HEK293 (cell line): ENCODE measurements around the gene PCDH8.

Experiments used
- CTCF ChIA-PET: fragments of 350-600 bp; formaldehyde crosslinking; extraction: SDS; loops from one replicate; lab custom pipeline; 2021; ENCODE audit warnings: antibody characterized with exemption; lab: Yijun Ruan, JAX
- POLR2A ChIA-PET: fragments of 300-600 bp; formaldehyde crosslinking; extraction: SDS; loops from one replicate; lab custom pipeline; 2020; ENCODE audit warnings: antibody characterized with exemption, inconsistent platforms; lab: Yijun Ruan, JAX
- H3K27ac ChIP-seq: fragments of 200-500 bp; sonication (Bioruptor generic); 2 replicates; pipeline ENCODE4 v1.5.1; 2014; ENCODE audit warnings: low read depth, low read length, control low read depth, inconsistent platforms; ENCODE audit errors: extremely low read depth
- H3K36me3 ChIP-seq, 2 experiments: fragments of 200-500 bp in 1 of 2; sonication (Bioruptor generic) in 1 of 2; 1 replicate in 1 of 2; 2 replicates in 1 of 2; pipeline ENCODE4 v1.5.1; 2014 to 2017; ENCODE audit warnings: inconsistent platforms in 2 of 2, low read length in 2 of 2; ENCODE audit not compliant: control insufficient read depth in 2 of 2, insufficient read depth in 1 of 2
- H3K4me1 ChIP-seq: fragments of 200-500 bp; sonication (Bioruptor generic); 2 replicates; pipeline ENCODE4 v1.5.1; 2014; ENCODE audit warnings: mild to moderate bottlenecking, low read length, inconsistent platforms; ENCODE audit not compliant: control insufficient read depth, insufficient read depth
- H3K4me3 ChIP-seq: 2 replicates; pipeline ENCODE4 v1.5.1; 2011; ENCODE audit warnings: low read depth, mild to moderate bottlenecking, control low read depth, low read length, moderate library complexity
- H3K9me3 ChIP-seq: fragments of 200-500 bp; sonication (Bioruptor generic); 2 replicates; pipeline ENCODE4 v1.5.1; 2014; ENCODE audit warnings: low read depth, low read length, inconsistent platforms; ENCODE audit not compliant: control insufficient read depth, insufficient read depth
- EGR2 ChIP-seq: fragments of 450-650 bp; formaldehyde crosslinking; IDR thresholded peaks from 2 replicates; pipeline ENCODE4 v1.5.1; 2016; ENCODE audit warnings: low read depth, missing biosample characterization, missing genetic modification characterization
- GLI2 ChIP-seq: fragments of 450-650 bp; formaldehyde crosslinking; IDR thresholded peaks from 2 replicates; pipeline ENCODE4; 2017; ENCODE audit warnings: missing biosample characterization, missing genetic modification characterization, low read depth, borderline replicate concordance
- GLIS1 ChIP-seq: fragments of 450-650 bp; formaldehyde crosslinking; IDR thresholded peaks from 2 replicates; pipeline ENCODE4 v1.5.1; 2016; ENCODE audit warnings: missing biosample characterization, missing genetic modification characterization
- KLF7 ChIP-seq: fragments of 450-650 bp; formaldehyde crosslinking; IDR thresholded peaks from 2 replicates; pipeline ENCODE4 v1.5.1; 2016; ENCODE audit warnings: missing biosample characterization, missing genetic modification characterization, borderline replicate concordance
- KLF9 ChIP-seq: fragments of 450-650 bp; formaldehyde crosslinking; IDR thresholded peaks from 2 replicates; pipeline ENCODE4 v1.5.1; 2016; ENCODE audit warnings: missing biosample characterization, missing genetic modification characterization, low read depth
- REPIN1 ChIP-seq: fragments of 450-650 bp; formaldehyde crosslinking; IDR thresholded peaks from 2 replicates; pipeline ENCODE4 v1.5.1; 2017; ENCODE audit warnings: missing biosample characterization, missing genetic modification characterization, low read depth
- SCRT1 ChIP-seq: fragments of 450-650 bp; formaldehyde crosslinking; IDR thresholded peaks from 2 replicates; pipeline ENCODE4 v1.5.1; 2016; ENCODE audit warnings: missing biosample characterization, missing genetic modification characterization, borderline replicate concordance
- SP2 ChIP-seq: fragments of 450-650 bp; formaldehyde crosslinking; IDR thresholded peaks from 2 replicates; pipeline ENCODE4 v1.5.1; 2016; ENCODE audit warnings: missing biosample characterization, missing genetic modification characterization
- TRIM28 ChIP-seq: IDR thresholded peaks from 2 replicates; pipeline ENCODE4 v1.6.1; 2011; ENCODE audit warnings: low read length, control low read depth, borderline replicate concordance
- YY1 ChIP-seq: fragments of 450-650 bp; formaldehyde crosslinking; IDR thresholded peaks from 2 replicates; pipeline ENCODE4 v1.5.1; 2018; ENCODE audit warnings: missing biosample characterization, missing genetic modification characterization
- ZEB2 ChIP-seq: fragments of 450-650 bp; formaldehyde crosslinking; IDR thresholded peaks from 2 replicates; pipeline ENCODE4 v1.5.1; 2016; ENCODE audit warnings: missing biosample characterization, missing genetic modification characterization
- ZFHX2 ChIP-seq: fragments of 450-650 bp; formaldehyde crosslinking; conservative IDR thresholded peaks from 2 replicates; pipeline ENCODE4 v1.5.1; 2016; ENCODE audit warnings: missing biosample characterization, missing genetic modification characterization
- ZFP3 ChIP-seq: fragments of 450-650 bp; formaldehyde crosslinking; IDR thresholded peaks from 2 replicates; pipeline ENCODE4 v1.5.1; 2016; ENCODE audit warnings: low read depth, missing biosample characterization, missing genetic modification characterization
- ZIC2 ChIP-seq: fragments of 450-650 bp; formaldehyde crosslinking; IDR thresholded peaks from 2 replicates; pipeline ENCODE4 v1.5.1; 2016; ENCODE audit warnings: missing biosample characterization, missing genetic modification characterization
- ZNF114 ChIP-seq: fragments of 450-650 bp; formaldehyde crosslinking; IDR thresholded peaks from 2 replicates; pipeline ENCODE4 v1.5.0; 2017; ENCODE audit warnings: missing biosample characterization, missing genetic modification characterization
- ZNF132 ChIP-seq: fragments of 450-650 bp; formaldehyde crosslinking; IDR thresholded peaks from 2 replicates; pipeline ENCODE4 v1.5.1; 2017; ENCODE audit warnings: missing biosample characterization, missing genetic modification characterization, borderline replicate concordance
- ZNF138 ChIP-seq: fragments of 450-650 bp; formaldehyde crosslinking; IDR thresholded peaks from 2 replicates; pipeline ENCODE4 v1.5.1; 2016; ENCODE audit warnings: missing biosample characterization, missing genetic modification characterization, borderline replicate concordance
- ZNF157 ChIP-seq: fragments of 450-650 bp; formaldehyde crosslinking; IDR thresholded peaks from 2 replicates; pipeline ENCODE4 v1.5.1; 2016; ENCODE audit warnings: missing biosample characterization, missing genetic modification characterization
- ZNF16 ChIP-seq: fragments of 450-650 bp; formaldehyde crosslinking; IDR thresholded peaks from 2 replicates; pipeline ENCODE4 v1.5.1; 2016; ENCODE audit warnings: low read depth, missing biosample characterization, missing genetic modification characterization
- ZNF175 ChIP-seq: fragments of 450-650 bp; formaldehyde crosslinking; IDR thresholded peaks from 2 replicates; pipeline ENCODE4 v1.5.1; 2016; ENCODE audit warnings: missing biosample characterization, missing genetic modification characterization
- ZNF221 ChIP-seq: fragments of 450-650 bp; formaldehyde crosslinking; IDR thresholded peaks from 2 replicates; pipeline ENCODE4 v1.5.1; 2017; ENCODE audit warnings: missing biosample characterization, missing genetic modification characterization, borderline replicate concordance
- ZNF433 ChIP-seq: fragments of 450-650 bp; formaldehyde crosslinking; IDR thresholded peaks from 2 replicates; pipeline ENCODE4 v1.5.1; 2016; ENCODE audit warnings: missing biosample characterization, missing genetic modification characterization, low read depth
- ZNF560 ChIP-seq: fragments of 450-650 bp; formaldehyde crosslinking; IDR thresholded peaks from 2 replicates; pipeline ENCODE4 v1.5.1; 2017; ENCODE audit warnings: missing biosample characterization, missing genetic modification characterization, borderline replicate concordance
- ZNF610 ChIP-seq: fragments of 450-650 bp; formaldehyde crosslinking; IDR thresholded peaks from 2 replicates; pipeline ENCODE4 v1.5.1; 2016; ENCODE audit warnings: missing biosample characterization, missing genetic modification characterization, borderline replicate concordance
- ZNF654 ChIP-seq: fragments of 450-650 bp; formaldehyde crosslinking; IDR thresholded peaks from 2 replicates; pipeline ENCODE4 v1.5.1; 2016; ENCODE audit warnings: low read depth, missing biosample characterization, missing genetic modification characterization
- ZNF677 ChIP-seq: fragments of 450-650 bp; IDR thresholded peaks from 2 replicates; pipeline ENCODE4 v1.5.0; 2018; ENCODE audit warnings: missing biosample characterization, mild to moderate bottlenecking, missing genetic modification characterization, moderate library complexity
- ZNF785 ChIP-seq: fragments of 450-650 bp; formaldehyde crosslinking; IDR thresholded peaks from 2 replicates; pipeline ENCODE4 v1.5.1; 2016; ENCODE audit warnings: missing biosample characterization, missing genetic modification characterization
- ZNF837 ChIP-seq: fragments of 450-650 bp; formaldehyde crosslinking; IDR thresholded peaks from 2 replicates; pipeline ENCODE4 v1.5.1; 2016; ENCODE audit warnings: missing biosample characterization, missing genetic modification characterization
- ZNF843 ChIP-seq: fragments of 450-650 bp; formaldehyde crosslinking; IDR thresholded peaks from 2 replicates; pipeline ENCODE4 v1.5.1; 2016; ENCODE audit warnings: missing biosample characterization, missing genetic modification characterization
- ZSCAN23 ChIP-seq: fragments of 450-650 bp; formaldehyde crosslinking; IDR thresholded peaks from 2 replicates; pipeline ENCODE4 v1.5.1; 2016; ENCODE audit warnings: missing biosample characterization, missing genetic modification characterization
- TF ChIP-seq, protein P1 (sequence below): fragments of 450-650 bp; formaldehyde crosslinking; IDR thresholded peaks from 2 replicates; pipeline ENCODE4; 2016; ENCODE audit warnings: missing biosample characterization, missing genetic modification characterization
- TF ChIP-seq, protein P2 (sequence below): fragments of 450-650 bp; formaldehyde crosslinking; IDR thresholded peaks from 2 replicates; pipeline ENCODE4 v1.5.1; 2016; ENCODE audit warnings: missing biosample characterization, missing genetic modification characterization, borderline replicate concordance

PCDH8 gene

DNA sequence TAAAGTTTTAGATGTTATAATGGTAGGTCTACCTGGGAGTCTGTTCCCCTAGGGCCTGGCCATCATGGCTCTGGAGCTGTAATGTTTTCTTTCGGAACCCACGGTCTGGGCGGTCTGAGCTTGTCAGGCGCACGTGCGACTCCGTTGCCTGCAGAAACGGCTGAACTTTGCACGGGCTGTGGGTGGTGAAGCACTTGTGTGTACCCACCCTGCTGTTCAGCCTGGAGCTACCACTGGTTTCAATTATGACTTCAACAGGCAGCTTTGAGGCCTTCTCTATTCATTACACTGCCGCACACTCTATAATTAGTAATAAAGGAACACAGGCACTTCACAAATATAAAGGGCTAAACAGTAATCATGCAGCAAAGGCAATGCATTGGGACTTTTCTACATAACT lies 6.0 kb downstream of the PCDH8 start (continued):
- no peak for TF ChIP-seq ZNF433 (tag by site-specific recombination)
- no peak for TF ChIP-seq ZNF175 (tag by site-specific recombination)

DNA sequence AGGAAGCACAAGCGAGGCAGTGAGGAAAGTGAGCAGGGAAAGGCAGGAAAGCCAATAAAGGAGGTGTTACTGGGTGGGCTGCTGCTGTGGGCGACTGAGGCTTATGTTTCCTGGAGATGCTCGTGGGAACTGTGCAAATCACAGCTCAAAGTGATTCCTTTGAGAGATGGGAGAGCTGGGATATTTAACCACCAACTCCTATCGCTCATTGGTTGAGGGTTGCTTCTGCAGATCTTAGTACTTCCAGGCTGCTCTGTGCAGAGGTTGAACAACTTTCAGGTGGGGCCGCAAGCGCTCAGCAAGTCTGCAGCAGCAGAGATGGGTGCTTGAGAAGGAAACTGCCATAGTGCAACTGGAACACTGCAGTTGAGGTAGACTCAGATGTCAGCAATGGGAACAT lies 8.4 kb downstream of the PCDH8 start:
- H3K36me3 ChIP-seq = no peaks in the 10 kb centered on the region
- H3K4me3 ChIP-seq = no peak overlapping the region
- CTCF ChIA-PET = interaction anchor here (1.9 kb wide), 1 partner anchor 31 kb away, joined by 5 read pairs; no protein-coding TSS in a partner anchor
- H3K4me1 ChIP-seq = no peaks in the 10 kb centered on the region
- TF ChIP-seq ZNF16 = no peak
- no peak for TF ChIP-seq ZNF114 (tag by site-specific recombination)
- no peak for TF ChIP-seq ZNF610
- TF ChIP-seq ZFP3 (tag by site-specific recombination) = no peak
- no peak for TF ChIP-seq ZNF677 (tag by site-specific recombination)
- TF ChIP-seq ZNF654 (tag by site-specific recombination) = no peak
- TF ChIP-seq KLF7 (tag by site-specific recombination) = no peak
- no peak for TF ChIP-seq ZNF132 (tag by site-specific recombination)
- no peak for TF ChIP-seq ZSCAN23 (tag by site-specific recombination)
- TF ChIP-seq ZNF837 (tag by site-specific recombination) = no peak
- TF ChIP-seq ZNF560 (tag by site-specific recombination) = no peak
- TF ChIP-seq, protein P1, sequence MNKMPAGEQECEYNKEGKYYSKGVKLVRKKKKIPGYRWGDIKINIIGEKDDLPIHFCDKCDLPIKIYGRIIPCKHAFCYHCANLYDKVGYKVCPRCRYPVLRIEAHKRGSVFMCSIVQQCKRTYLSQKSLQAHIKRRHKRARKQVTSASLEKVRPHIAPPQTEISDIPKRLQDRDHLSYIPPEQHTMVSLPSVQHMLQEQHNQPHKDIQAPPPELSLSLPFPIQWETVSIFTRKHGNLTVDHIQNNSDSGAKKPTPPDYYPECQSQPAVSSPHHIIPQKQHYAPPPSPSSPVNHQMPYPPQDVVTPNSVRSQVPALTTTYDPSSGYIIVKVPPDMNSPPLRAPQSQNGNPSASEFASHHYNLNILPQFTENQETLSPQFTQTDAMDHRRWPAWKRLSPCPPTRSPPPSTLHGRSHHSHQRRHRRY (tag by site-specific recombination) = no peak
- POLR2A ChIA-PET = no interaction called here
- H3K9me3 ChIP-seq = no peaks in the 10 kb centered on the region
- no peak overlapping the region for H3K27ac ChIP-seq

DNA sequence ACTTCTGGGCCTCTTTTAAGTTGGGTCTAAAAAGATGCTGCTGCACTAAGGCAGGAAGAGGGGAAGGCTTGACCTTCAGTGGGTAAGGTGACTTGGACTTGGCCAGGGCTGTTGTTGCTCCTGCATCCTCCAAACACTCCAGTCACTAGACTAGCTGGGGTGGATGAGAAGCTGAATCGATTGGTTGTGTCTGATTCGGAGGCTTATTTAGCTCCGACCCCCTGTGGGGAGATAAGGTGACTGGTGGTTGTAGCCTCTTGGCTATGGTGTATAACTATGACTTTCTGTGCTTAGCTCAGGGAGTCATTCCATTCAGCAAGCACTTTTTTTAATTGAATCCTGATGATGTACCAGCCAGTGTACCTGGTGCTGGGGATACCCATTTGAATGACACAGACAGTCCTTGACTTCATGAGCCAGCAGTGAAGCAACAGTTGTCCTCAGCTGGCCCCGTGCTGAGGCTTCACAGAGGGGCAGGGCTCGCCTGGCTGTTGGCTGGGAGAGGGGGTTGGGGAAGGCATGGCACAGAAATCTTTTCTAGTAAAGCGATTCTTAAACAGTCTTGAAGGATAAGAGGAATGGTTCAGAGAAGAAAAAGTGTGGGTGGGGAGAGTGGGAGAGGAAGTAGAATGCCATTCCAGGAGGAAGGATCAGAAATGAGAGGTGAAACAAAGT lies 9.9 kb downstream of the PCDH8 start:
- no peaks in the 10 kb centered on the region for H3K9me3 ChIP-seq
- no peaks in the 10 kb centered on the region for H3K36me3 ChIP-seq
- H3K27ac ChIP-seq = no peak overlapping the region
- H3K4me1 ChIP-seq = no peaks in the 10 kb centered on the region
- ChIA-PET POLR2A (no interaction called here), CTCF (no interaction called here)
- no peak overlapping the region for H3K4me3 ChIP-seq
- TF ChIP-seq GLIS1 = peak; percentile 17; the same call in 1 of the 2 replicates
- no peak for TF ChIP-seq ZNF138 (tag by site-specific recombination)
- TF ChIP-seq ZFHX2 (tag by site-specific recombination) = peak; percentile 36
- TF ChIP-seq EGR2 = peak; percentile 47; the same call in 1 of the 2 replicates
- no peak for TF ChIP-seq ZNF157 (tag by site-specific recombination)
- no peak for TF ChIP-seq ZNF221 (tag by site-specific recombination)
- no peak for TF ChIP-seq SP2 (tag by site-specific recombination)
- TF ChIP-seq KLF9 (tag by site-specific recombination) = no peak
- TF ChIP-seq REPIN1 (tag by site-specific recombination) = no peak
- TF ChIP-seq, protein P2, sequence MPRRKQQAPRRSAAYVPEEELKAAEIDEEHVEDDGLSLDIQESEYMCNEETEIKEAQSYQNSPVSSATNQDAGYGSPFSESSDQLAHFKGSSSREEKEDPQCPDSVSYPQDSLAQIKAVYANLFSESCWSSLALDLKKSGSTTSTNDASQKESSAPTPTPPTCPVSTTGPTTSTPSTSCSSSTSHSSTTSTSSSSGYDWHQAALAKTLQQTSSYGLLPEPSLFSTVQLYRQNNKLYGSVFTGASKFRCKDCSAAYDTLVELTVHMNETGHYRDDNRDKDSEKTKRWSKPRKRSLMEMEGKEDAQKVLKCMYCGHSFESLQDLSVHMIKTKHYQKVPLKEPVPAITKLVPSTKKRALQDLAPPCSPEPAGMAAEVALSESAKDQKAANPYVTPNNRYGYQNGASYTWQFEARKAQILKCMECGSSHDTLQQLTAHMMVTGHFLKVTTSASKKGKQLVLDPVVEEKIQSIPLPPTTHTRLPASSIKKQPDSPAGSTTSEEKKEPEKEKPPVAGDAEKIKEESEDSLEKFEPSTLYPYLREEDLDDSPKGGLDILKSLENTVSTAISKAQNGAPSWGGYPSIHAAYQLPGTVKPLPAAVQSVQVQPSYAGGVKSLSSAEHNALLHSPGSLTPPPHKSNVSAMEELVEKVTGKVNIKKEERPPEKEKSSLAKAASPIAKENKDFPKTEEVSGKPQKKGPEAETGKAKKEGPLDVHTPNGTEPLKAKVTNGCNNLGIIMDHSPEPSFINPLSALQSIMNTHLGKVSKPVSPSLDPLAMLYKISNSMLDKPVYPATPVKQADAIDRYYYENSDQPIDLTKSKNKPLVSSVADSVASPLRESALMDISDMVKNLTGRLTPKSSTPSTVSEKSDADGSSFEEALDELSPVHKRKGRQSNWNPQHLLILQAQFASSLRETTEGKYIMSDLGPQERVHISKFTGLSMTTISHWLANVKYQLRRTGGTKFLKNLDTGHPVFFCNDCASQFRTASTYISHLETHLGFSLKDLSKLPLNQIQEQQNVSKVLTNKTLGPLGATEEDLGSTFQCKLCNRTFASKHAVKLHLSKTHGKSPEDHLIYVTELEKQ (tag by site-specific recombination) = no peak
- no peak for TF ChIP-seq ZEB2 (tag by site-specific recombination)
- TF ChIP-seq ZNF843 (tag by site-specific recombination) = no peak
- TF ChIP-seq GLI2 (tag by site-specific recombination) = no peak
- no peak for TF ChIP-seq ZNF785 (tag by site-specific recombination)
- TF ChIP-seq TRIM28 = no peak
- no peak for TF ChIP-seq YY1
- TF ChIP-seq SCRT1 (tag by site-specific recombination) = peak; percentile 61
- peak; percentile 39 for TF ChIP-seq ZIC2 (tag by site-specific recombination)
